Measurements from ENCODE around the gene ADAMTSL1. TPM values are rescaled to one million over a fixed set of nuclear protein-coding genes. Genes with fewer than 3 reads are reported as not detected.

The ADAMTSL1 gene
- total RNA-seq, 2 experiments from 2014 or later = not detected

DNA sequence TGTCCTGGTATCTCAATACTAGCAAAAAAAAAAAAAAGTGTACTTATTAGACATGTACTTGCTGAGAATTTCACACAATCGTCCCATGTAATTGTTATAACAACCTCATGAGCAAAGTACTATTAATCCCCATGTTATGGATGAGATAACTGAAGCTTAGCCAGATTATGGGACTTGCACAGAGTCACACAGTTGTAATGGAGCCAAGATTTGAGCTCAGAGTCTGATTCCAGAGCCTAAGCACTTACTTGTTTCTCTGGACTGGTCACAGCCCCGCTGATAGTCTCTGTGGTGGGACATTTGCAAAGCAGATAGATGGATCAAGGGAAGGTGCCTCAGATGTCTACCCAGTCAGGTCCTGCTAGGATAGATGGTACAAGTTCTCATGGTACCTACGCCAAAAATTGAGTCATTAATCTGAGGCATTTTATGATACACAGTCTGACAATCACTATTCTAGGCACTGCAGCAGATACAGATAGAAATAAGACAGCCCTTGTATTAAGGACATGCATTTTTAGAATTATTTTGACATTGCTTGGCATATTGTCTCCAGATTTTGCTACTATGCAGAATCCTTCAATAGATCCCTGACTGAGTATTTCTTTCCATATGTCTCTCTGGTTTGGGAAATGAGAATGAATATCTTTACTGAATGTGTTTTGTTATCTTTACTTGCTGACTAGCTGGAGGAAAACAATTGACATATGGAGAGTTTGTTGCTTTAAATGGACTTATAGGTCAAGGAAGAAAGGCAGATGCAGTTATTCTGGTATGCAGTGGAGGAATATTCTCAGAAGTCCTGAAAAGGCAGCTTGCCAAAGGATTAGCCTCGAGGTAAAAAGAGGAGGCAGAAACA, 149.5 kb downstream of the ADAMTSL1 start:
- H3K9me3 Mint-ChIP-seq = no peaks in the 10 kb centered on the region
- H3K4me1 Mint-ChIP-seq = no peaks in the 10 kb centered on the region
- H3K27me3 Mint-ChIP-seq = no peaks in the 10 kb centered on the region
- ATAC-seq (ENCODE audit: low read depth) (no peak), DNase-seq (no peak)
- H3K27ac Mint-ChIP-seq = no peak overlapping the region
- POLR2A ChIA-PET = no interaction called here
- H3K4me3 Mint-ChIP-seq = no peak overlapping the region
- no peaks in the 10 kb centered on the region for H3K36me3 Mint-ChIP-seq

- POLR2A ChIA-PET = no interaction called here
- Mint-ChIP-seq H3K4me1 (no peaks in the 10 kb centered on the region), H3K27ac (no peak overlapping the region), H3K36me3 (no peaks in the 10 kb centered on the region), H3K4me3 (no peak overlapping the region), H3K27me3 (no peaks in the 10 kb centered on the region), H3K9me3 (no peaks in the 10 kb centered on the region)
- ATAC-seq (ENCODE audit: low read depth) = no peak
- no peak for DNase-seq
Observed at GRCh38 chr9:18626046-18626698, 152.2 kb downstream of the ADAMTSL1 start.

- no peaks in the 10 kb centered on the region for H3K27me3 Mint-ChIP-seq
- POLR2A ChIA-PET = no interaction called here
Observed at GRCh38 chr9:18629136-18629535, 155.2 kb downstream of the ADAMTSL1 start.

DNA sequence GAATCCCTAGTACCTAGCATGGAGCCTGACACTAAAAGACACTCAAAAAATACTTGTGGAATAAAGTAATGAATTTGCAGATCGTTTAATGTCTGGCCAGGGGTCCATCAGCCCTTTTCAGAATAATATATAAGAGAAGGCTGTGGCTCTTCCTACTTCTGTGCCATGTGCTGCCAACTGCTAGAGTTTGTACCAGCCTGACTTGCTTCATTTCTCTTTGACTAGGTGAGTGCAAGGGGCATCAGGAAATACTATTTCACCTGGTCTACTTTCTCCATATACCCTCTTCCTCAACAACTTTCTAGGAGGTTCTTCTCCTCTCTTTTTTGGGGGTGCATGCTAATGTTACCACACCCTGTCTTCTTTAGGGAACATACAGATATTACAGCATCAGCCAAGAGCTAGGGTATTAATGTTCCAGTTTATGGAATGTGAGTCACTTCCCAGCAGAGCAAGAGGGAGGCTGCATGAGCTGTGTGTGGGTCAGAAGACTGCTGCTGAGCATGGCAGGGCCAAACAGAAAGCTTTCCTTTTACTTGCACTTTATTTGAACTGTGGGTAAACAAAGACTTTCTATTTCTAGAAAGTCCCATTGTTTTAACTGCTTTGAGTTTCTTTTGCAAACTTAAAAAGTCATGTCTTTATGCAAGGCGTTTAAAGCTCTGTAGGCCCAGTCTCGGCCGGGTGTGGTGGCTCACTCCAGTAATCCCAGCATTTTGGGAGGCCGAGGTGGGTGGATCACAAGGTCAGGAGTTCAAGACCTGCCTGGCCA, 158.9 kb downstream of the ADAMTSL1 start:
- Mint-ChIP-seq H3K9me3 (no peaks in the 10 kb centered on the region), H3K4me3 (no peak overlapping the region), H3K27me3 (no peaks in the 10 kb centered on the region), H3K27ac (no peak overlapping the region), H3K4me1 (no peaks in the 10 kb centered on the region), H3K36me3 (no peaks in the 10 kb centered on the region)
- POLR2A ChIA-PET = no interaction called here
- DNase-seq (no peak), ATAC-seq (ENCODE audit: low read depth) (no peak)

More at GRCh38 chr9:18629136-18629535, 155.2 kb downstream of the ADAMTSL1 start:
- no peaks in the 10 kb centered on the region for H3K36me3 Mint-ChIP-seq
- no peak for DNase-seq
- H3K4me1 Mint-ChIP-seq = no peaks in the 10 kb centered on the region
- H3K4me3 Mint-ChIP-seq = no peak overlapping the region
- no peak overlapping the region for H3K27ac Mint-ChIP-seq
- no peaks in the 10 kb centered on the region for H3K9me3 Mint-ChIP-seq
- no peak for ATAC-seq (ENCODE audit: low read depth)

DNA sequence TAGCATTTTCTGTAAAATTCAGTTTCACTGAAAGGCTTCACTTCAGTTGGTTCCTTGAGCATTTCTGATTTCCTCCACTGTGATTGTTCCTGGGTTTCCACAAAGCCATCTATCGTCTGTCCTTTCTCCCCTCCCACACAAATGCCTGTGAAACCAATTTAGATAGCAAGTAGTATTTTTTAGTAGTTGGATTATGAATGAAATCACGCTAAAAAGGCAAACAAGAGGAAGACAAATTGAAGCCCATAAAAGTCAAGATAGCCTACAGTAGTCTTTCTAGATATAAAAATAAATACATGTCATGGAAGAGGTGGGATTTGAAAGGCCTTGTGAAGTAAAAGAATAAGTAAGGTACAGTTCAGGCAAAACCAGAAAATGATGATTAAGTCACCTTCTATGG, 162.8 kb downstream of the ADAMTSL1 start:
- Mint-ChIP-seq H3K4me3 (no peak overlapping the region), H3K27me3 (no peaks in the 10 kb centered on the region), H3K9me3 (no peaks in the 10 kb centered on the region), H3K4me1 (no peaks in the 10 kb centered on the region), H3K27ac (no peak overlapping the region), H3K36me3 (no peaks in the 10 kb centered on the region)
- POLR2A ChIA-PET = no interaction called here
- ATAC-seq (ENCODE audit: low read depth) = no peak
- DNase-seq = no peak

GRCh38 chr9:18638371-18639249, 164.7 kb downstream of the ADAMTSL1 start:
- Mint-ChIP-seq H3K9me3 (no peaks in the 10 kb centered on the region), H3K27me3 (no peaks in the 10 kb centered on the region), H3K27ac (no peak overlapping the region), H3K4me3 (no peak overlapping the region), H3K36me3 (no peaks in the 10 kb centered on the region), H3K4me1 (no peaks in the 10 kb centered on the region)
- DNase-seq = no peak
- ATAC-seq (ENCODE audit: low read depth) = no peak
- POLR2A ChIA-PET = no interaction called here

GRCh38 chr9:18639911-18640310, 166.0 kb downstream of the ADAMTSL1 start:
- H3K36me3 Mint-ChIP-seq = no peaks in the 10 kb centered on the region
- no peaks in the 10 kb centered on the region for H3K9me3 Mint-ChIP-seq
- DNase-seq (no peak), ATAC-seq (ENCODE audit: low read depth) (no peak)
- POLR2A ChIA-PET = no interaction called here
- H3K4me3 Mint-ChIP-seq = no peak overlapping the region
- H3K27me3 Mint-ChIP-seq = no peaks in the 10 kb centered on the region
- H3K27ac Mint-ChIP-seq = no peak overlapping the region
- H3K4me1 Mint-ChIP-seq = no peaks in the 10 kb centered on the region

DNA sequence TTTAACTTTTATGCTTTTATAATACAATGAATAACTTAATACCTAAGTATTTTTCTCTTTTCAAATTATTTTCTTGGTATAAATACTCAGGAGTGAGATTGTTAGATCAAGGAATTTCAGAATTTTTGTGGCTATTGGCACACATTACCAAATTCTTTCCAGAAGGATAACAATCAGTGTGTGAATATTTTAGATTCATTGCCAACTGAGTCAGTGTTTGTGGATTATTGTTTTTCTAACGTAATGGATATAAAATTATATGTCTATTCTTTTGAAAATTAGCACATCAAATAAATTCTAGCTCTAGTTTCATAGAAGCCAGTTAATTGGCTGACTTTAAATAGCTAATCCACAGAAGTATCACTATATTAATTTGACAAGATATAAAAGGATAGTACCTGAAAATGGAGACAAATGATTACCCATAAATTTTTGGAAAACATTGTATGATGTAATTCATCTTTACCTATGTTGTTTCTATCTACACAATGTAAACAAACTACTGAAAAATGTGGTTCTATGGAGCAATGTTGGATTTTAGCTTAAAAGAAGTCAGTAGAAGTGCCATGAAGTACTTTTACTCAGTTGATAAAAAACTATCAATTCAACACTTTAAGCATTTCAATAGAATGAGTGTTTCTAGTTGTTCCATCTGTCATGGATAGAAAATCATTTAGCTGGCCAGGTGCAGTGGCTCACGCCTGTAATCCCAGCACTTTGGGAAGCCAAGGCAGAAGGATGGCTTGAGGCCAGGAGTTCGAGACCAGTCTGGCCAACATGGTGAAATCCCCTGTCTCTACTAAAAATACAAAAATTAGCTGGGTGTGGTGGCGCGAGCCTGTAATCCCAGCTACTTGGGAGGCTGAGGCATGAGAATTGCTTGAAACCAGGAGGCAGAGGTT, 185.1 kb downstream of the ADAMTSL1 start:
- H3K27me3 Mint-ChIP-seq = peaks cover 2% of the 10 kb centered on the region
- no peak for DNase-seq
- H3K9me3 Mint-ChIP-seq = no peaks in the 10 kb centered on the region
- no peaks in the 10 kb centered on the region for H3K4me1 Mint-ChIP-seq
- POLR2A ChIA-PET = no interaction called here
- H3K36me3 Mint-ChIP-seq = no peaks in the 10 kb centered on the region
- no peak overlapping the region for H3K4me3 Mint-ChIP-seq
- no peak overlapping the region for H3K27ac Mint-ChIP-seq
- ATAC-seq (ENCODE audit: low read depth) = no peak

DNA sequence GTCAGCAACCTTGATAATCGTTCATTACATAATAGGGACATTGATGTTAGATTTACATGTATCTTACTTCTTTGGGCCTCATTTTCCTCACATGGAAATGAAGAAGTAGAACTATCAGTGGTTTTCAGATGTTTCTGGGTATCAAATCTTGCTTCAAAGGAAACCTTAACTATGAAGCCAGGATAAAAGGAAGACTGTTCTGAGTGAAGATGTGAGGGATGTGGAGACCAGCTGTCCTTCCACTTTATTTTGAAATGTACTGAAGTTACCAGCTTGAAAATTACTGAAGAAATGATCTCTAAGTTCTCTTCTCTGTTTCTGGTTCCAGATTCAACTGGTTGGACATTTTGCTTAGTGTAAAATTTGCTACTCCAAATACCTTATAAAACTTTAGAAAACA, 186.0 kb downstream of the ADAMTSL1 start:
- H3K27ac Mint-ChIP-seq = no peak overlapping the region
- ATAC-seq (ENCODE audit: low read depth) (no peak), DNase-seq (no peak)
- no peaks in the 10 kb centered on the region for H3K9me3 Mint-ChIP-seq
- H3K27me3 Mint-ChIP-seq = no peaks in the 10 kb centered on the region
- POLR2A ChIA-PET = no interaction called here
- H3K36me3 Mint-ChIP-seq = no peaks in the 10 kb centered on the region
- H3K4me1 Mint-ChIP-seq = no peaks in the 10 kb centered on the region
- H3K4me3 Mint-ChIP-seq = no peak overlapping the region

GRCh38 chr9:18662320-18662719, 188.4 kb downstream of the ADAMTSL1 start:
- POLR2A ChIA-PET = no interaction called here
- H3K27me3 Mint-ChIP-seq = no peaks in the 10 kb centered on the region
- no peaks in the 10 kb centered on the region for H3K4me1 Mint-ChIP-seq
- H3K36me3 Mint-ChIP-seq = no peaks in the 10 kb centered on the region
- ATAC-seq (ENCODE audit: low read depth) (no peak), DNase-seq (no peak)
- no peaks in the 10 kb centered on the region for H3K9me3 Mint-ChIP-seq
- H3K4me3 Mint-ChIP-seq = no peak overlapping the region
- H3K27ac Mint-ChIP-seq = no peak overlapping the region

GRCh38 chr9:18665947-18666346, 192.0 kb downstream of the ADAMTSL1 start:
- H3K4me3 Mint-ChIP-seq = no peak overlapping the region
- H3K4me1 Mint-ChIP-seq = no peaks in the 10 kb centered on the region
- no peak overlapping the region for H3K27ac Mint-ChIP-seq
- no peaks in the 10 kb centered on the region for H3K27me3 Mint-ChIP-seq
- ATAC-seq (ENCODE audit: low read depth) (no peak), DNase-seq (no peak)
- H3K36me3 Mint-ChIP-seq = no peaks in the 10 kb centered on the region
- no peaks in the 10 kb centered on the region for H3K9me3 Mint-ChIP-seq
- POLR2A ChIA-PET = no interaction called here

GRCh38 chr9:18666348-18666747, 192.4 kb downstream of the ADAMTSL1 start:
- H3K4me1 Mint-ChIP-seq = no peaks in the 10 kb centered on the region
- no peaks in the 10 kb centered on the region for H3K9me3 Mint-ChIP-seq
- H3K4me3 Mint-ChIP-seq = no peak overlapping the region
- POLR2A ChIA-PET = no interaction called here
- H3K36me3 Mint-ChIP-seq = no peaks in the 10 kb centered on the region
- ATAC-seq (ENCODE audit: low read depth) = no peak
- DNase-seq = no peak
- H3K27me3 Mint-ChIP-seq = no peaks in the 10 kb centered on the region
- H3K27ac Mint-ChIP-seq = no peak overlapping the region

Data from activated naive CD8-positive, alpha-beta T cell treated with anti-CD3 and anti-CD28 coated beads, Interleukin-2, amount 10 ng/mL, durations not matched to agents 7 days and 5 days (primary cell).